ENCODE data around the gene PDE4B.
A peak's percentile ranks its signal among the peaks of the same experiment; 100 is the strongest.

The PDE4B gene

DNA sequence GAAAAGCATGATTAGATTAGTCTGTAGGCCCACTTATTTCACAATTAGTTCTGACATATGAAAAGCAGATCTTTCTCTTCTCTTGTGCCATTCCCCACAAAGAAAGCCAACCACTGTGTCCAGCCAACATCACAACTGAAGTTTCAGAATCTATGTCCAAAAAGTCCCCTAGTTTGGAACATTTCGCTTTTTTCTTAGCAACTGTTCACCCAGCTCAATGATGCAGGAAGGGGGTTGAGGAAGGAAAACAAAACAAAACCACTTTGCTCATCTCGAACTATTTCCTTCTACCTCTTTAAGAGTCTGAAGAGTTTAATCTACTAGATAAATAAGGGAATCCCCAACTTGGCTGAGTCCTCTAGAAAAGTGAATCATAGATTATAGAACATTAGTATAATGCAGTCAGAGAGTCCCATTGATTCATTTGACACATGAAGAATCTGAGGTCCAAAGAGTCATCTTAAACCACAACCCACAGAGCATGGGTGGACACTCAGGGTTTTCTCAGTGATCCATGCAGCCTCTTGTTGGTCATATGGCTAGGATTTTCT lies 581.9 kb downstream of the PDE4B start:
- Mint-ChIP-seq H3K9me3 (no peaks in the 10 kb centered on the region), H3K27me3 (no peaks in the 10 kb centered on the region), H3K27ac (peak overlapping the region; percentile 87 to 89), H3K4me3 (peak overlapping the region; percentile 61 to 75), H3K4me1 (peaks cover 72% of the 10 kb centered on the region)
- ATAC-seq (peak; percentile 85), DNase-seq (peak; percentile 38 to 65)

DNA sequence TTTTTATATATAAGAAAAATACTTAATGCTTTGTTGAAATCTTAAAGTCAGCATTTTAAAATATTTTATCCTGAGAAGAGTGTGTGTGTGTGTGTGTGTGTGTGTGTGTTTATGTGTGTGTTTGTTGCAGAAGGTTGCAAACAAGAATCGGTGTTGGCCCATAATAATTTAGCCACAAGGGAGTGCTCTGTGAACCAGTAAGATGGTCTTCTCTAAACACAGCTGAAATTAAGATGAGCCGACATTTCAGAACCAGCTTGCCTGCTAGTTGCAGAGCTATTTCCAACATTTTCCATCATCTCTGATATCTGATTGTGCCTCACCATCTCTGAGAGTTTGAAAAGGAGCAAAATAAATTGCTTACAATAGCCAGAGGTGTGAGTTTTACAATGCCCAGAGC lies 582.4 kb downstream of the PDE4B start:
- H3K4me1 Mint-ChIP-seq: peaks cover 73% of the 10 kb centered on the region
- H3K9me3 Mint-ChIP-seq: no peaks in the 10 kb centered on the region
- H3K27me3 Mint-ChIP-seq: no peaks in the 10 kb centered on the region
- H3K27ac Mint-ChIP-seq: peak overlapping the region; percentile 87 to 89
- ATAC-seq (no peak), DNase-seq (no peak)
- H3K4me3 Mint-ChIP-seq: peak overlapping the region; percentile 61 to 75

DNA sequence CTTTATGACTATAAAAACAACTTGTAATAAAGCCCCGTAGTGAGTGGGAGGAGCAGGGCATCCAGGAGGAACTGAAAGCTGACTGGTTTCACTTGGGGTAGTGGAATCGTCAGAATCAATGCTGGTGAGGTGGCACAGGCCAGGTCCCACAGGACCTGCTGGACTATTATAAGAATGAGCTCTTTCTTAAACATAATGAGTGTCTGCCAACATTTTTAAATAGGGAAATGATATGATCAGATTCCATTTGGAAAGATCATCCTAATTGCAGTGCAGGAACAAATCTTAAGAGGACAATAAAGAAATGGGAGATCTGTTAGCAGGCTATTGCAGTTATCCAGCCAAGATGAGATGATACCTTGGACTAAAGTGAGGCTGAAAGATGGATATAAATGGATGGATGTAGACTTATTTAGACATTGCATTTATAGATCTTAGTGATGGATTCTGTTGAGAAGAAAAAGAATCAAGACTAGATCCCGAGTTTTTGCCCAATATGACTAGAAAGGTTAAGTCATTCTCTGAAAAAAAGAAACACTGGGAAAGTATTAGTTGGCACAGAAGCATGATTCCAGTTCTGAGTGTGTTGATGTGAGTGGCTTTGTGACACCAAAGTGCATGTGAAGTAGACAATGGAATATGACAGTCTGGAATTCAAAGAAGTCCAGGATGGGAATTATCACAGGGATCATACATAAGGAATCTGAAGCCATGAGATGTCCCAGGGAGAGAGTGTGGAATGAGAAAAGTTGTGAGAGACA lies 587.9 kb downstream of the PDE4B start:
- peak overlapping the region in 1 of 2 donors; percentile 48 for H3K27ac Mint-ChIP-seq
- peak overlapping the region in 1 of 2 donors; percentile 55 for H3K4me3 Mint-ChIP-seq
- peaks cover 40% of the 10 kb centered on the region for H3K4me1 Mint-ChIP-seq
- ATAC-seq (peak; percentile 90), DNase-seq (peak in 1 of 2 donors; percentile 38)
- H3K9me3 Mint-ChIP-seq: peaks cover 11 to 12% of the 10 kb centered on the region in 2 donors
- H3K27me3 Mint-ChIP-seq: no peaks in the 10 kb centered on the region

DNA sequence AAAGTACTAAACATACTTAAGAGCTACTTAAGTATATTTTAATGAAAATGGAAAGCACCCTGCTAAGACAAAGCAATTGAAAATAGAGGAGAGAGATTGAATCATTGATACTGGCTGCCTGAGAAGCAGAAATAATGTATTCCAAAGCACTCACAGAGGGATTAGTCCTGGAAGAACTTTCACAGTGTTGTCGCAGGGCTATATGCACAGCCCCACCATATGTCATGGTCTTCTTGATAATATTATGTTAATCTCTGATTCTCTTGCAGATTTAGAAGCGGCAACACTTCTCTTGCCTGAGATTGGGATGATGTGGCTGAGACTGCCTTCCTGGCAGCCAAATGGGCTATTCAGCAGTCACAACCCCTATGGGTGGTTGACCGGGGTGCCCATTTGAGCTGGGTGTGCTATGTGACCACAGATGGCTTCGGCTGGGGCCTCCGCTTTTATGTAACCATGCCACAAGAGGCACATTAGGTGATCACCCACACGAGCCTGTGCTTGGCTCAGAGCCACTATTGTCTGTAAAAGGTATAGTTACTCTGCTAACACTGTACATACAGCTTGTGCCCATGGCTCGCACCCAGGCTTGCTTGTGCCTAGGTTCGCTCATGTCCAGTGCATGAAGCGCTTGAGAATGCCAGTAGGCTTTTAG lies 589.1 kb downstream of the PDE4B start:
- Mint-ChIP-seq H3K4me3 (no peak overlapping the region), H3K9me3 (peaks cover 21 to 23% of the 10 kb centered on the region in 2 donors), H3K27ac (no peak overlapping the region), H3K27me3 (no peaks in the 10 kb centered on the region), H3K4me1 (peaks cover 31% of the 10 kb centered on the region)
- no peak for DNase-seq
- ATAC-seq: no peak

DNA sequence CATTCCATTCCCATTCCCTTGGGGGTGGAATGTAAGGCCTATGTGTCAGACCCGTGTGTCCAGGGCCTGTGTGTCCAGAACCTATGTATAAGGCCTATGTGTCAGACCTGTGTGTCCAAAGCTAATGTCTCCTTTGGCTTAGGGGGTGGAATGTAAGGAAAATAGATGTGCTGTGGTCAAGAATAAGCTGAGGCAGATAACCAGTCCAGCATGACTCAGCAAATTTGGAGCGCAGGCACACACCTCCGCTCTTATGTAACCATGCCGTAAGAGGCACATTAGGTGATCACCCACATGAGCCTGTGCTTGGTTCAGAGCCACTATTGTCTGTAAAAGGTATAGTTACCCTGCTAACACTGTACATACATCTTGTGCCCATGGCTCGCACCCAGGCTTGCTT lies 590.5 kb downstream of the PDE4B start:
- peaks cover 27 to 29% of the 10 kb centered on the region in 2 donors for H3K9me3 Mint-ChIP-seq
- no peak overlapping the region for H3K27ac Mint-ChIP-seq
- no peaks in the 10 kb centered on the region for H3K27me3 Mint-ChIP-seq
- no peak overlapping the region for H3K4me3 Mint-ChIP-seq
- H3K4me1 Mint-ChIP-seq: peaks cover 31% of the 10 kb centered on the region
- ATAC-seq (no peak), DNase-seq (no peak)

DNA sequence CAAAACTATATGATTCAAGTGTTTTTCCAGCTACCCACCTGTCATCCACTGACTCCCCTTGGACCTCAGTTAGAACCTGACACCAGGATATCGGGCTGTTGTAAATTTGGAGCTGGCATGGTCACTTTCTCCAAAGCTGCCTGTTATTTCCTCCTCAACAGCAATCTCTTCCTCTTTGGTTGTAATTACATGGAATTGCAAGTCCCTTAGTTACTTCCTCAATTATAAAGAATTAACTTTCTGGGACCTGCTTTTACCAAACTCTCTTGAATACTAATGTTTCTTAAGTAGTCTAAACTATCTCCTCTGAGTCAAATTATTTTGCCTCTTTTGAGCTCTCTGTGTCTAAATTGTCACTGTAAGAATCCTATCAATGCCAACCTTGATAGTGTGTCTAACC lies 590.9 kb downstream of the PDE4B start:
- ATAC-seq (no peak), DNase-seq (no peak)
- H3K27ac Mint-ChIP-seq: no peak overlapping the region

DNA sequence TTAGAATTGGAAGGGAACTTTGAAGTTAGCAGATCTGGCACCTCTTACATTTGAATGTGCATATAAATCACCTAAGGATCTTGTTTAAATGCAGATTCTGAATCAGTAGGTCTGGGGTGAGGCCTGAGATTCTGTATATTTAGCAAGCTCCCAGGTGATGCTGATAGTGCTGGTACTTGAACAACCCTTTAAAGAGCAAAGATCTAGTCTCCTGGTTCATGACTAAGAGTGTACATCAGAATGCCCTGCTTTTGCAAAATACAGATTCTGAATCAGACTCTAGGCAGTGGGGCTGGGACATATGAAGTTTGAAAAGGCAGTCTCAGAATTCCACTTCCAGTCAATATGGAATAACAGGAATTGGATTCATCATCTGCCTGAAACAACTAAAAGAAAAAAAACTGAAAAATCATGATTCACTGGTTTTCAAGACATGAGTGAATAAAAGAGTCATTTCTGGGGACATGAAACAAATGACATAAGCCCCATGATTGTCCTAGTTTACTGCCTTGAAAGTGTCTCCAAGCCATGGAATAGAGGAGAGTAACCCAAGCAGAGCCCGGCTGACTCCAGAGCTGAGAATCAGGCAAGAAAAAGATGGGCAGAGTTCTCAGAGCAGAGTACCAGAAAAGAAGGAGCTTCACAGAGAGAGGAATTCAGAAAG lies 591.7 kb downstream of the PDE4B start:
- Mint-ChIP-seq H3K27me3 (no peaks in the 10 kb centered on the region), H3K4me1 (peaks cover 26% of the 10 kb centered on the region), H3K27ac (no peak overlapping the region), H3K4me3 (no peak overlapping the region), H3K9me3 (peaks cover 27 to 35% of the 10 kb centered on the region in 2 donors)
- no peak for DNase-seq
- ATAC-seq: no peak

More for the DNA sequence above, 590.9 kb downstream of the PDE4B start:
- peaks cover 31% of the 10 kb centered on the region for H3K4me1 Mint-ChIP-seq
- no peak overlapping the region for H3K4me3 Mint-ChIP-seq
- H3K27me3 Mint-ChIP-seq: no peaks in the 10 kb centered on the region
- peaks cover 27 to 33% of the 10 kb centered on the region in 2 donors for H3K9me3 Mint-ChIP-seq

DNA sequence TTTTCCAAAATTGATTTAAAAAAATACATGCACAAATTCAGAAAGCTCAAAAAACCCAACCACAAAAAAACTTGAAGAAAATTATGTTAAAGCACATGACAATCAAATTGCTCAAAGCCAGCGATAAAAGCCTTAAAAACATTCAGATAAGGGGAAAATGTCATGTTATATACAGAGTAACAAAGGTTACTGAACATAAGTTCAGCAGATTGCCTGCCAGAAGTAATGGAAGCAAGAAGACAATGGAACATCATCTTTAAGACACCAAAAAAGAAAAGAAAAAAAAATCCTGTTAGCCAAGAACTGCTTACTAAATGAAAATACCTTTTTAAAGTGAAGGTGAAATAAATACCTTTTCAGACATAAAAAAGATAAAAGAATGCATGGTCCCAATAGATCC lies 594.0 kb downstream of the PDE4B start:
- ATAC-seq: no peak
- peaks cover 33 to 41% of the 10 kb centered on the region in 2 donors for H3K9me3 Mint-ChIP-seq
- no peak for DNase-seq
- H3K27ac Mint-ChIP-seq: no peak overlapping the region
- no peak overlapping the region for H3K4me3 Mint-ChIP-seq
- peaks cover 4% of the 10 kb centered on the region for H3K4me1 Mint-ChIP-seq
- no peaks in the 10 kb centered on the region for H3K27me3 Mint-ChIP-seq

DNA sequence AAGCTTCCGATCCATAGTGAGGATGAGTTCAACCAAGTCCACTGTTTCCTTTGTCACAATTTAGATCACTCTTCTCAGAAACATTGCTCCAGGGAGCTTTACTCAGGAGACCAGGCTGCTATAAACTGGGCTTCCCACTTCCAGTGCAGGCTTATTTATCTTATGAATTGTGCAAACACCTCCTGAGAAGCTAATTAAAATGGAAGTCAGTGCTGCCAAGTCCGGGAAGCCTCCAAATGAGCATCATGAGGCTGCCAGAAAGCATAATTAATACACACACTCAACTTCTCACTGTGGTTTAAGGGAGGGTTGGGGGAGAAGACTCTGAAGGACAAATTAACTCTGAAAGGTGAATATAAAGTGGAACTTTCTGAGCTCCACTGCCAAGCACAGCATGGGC lies 596.2 kb downstream of the PDE4B start:
- ATAC-seq (no peak), DNase-seq (no peak)
- H3K27me3 Mint-ChIP-seq: no peaks in the 10 kb centered on the region
- H3K9me3 Mint-ChIP-seq: peaks cover 29 to 47% of the 10 kb centered on the region in 2 donors
- H3K4me3 Mint-ChIP-seq: no peak overlapping the region
- H3K27ac Mint-ChIP-seq: no peak overlapping the region
- H3K4me1 Mint-ChIP-seq: peaks cover 6% of the 10 kb centered on the region

DNA sequence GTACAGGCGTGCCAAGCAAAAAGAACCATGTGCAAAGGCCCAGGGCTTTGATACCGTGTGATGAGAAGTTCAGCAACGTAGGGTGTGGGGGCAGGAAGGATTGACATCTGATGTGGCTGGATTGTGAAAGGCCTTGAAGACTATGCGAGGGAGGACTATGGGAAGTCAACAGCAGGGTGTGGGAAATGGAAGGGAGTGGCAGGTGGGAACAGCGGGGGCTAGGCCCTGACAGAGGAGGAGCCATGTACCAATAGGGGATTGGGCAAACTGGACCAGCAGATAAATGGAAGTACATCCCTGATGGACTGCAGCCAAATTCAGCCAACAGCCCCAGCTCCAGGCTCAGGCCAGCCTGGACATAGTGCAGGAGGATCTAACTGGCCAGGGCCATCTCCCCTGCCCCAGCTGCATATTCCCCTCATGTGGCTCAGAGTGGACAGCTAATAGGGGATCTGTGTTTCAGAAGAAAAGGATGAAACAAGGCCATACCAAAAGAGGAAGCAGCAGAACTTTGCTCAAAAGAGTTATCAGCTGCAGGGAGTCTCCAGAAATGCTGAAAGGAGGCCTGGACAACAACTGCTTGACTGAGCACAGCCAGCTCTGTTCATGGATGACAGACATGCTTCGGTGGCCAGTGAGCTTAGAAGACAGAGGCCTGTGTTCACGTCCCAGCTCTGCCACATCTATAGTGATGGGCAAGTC lies 601.0 kb downstream of the PDE4B start:
- no peak for DNase-seq
- Mint-ChIP-seq H3K9me3 (peaks cover 11 to 14% of the 10 kb centered on the region in 2 donors), H3K27me3 (no peaks in the 10 kb centered on the region), H3K4me3 (no peak overlapping the region), H3K4me1 (peaks cover 23% of the 10 kb centered on the region), H3K27ac (no peak overlapping the region)
- no peak for ATAC-seq

DNA sequence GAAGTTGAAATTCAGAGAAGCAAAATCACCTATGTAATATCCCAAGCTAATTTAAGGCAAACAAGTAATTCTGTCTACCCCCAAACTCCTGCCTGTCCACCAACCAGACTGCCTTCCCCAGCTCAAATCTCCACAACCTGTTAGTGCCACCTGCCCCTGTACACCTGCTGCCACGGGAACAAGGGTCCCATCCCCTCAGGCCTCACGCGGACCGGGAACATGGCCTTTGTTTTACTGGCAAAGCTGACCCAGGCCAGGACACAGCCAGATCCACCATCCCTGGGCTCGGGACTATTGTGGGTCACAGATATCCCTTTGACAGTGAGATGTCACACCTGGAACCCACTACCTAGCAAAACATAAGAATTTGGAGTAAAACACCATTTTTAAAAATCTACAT lies 601.9 kb downstream of the PDE4B start:
- DNase-seq: no peak
- H3K9me3 Mint-ChIP-seq: peaks cover 8 to 10% of the 10 kb centered on the region in 2 donors
- no peak overlapping the region for H3K27ac Mint-ChIP-seq
- ATAC-seq: no peak
- peaks cover 31% of the 10 kb centered on the region for H3K4me1 Mint-ChIP-seq
- H3K4me3 Mint-ChIP-seq: no peak overlapping the region
- no peaks in the 10 kb centered on the region for H3K27me3 Mint-ChIP-seq

DNA sequence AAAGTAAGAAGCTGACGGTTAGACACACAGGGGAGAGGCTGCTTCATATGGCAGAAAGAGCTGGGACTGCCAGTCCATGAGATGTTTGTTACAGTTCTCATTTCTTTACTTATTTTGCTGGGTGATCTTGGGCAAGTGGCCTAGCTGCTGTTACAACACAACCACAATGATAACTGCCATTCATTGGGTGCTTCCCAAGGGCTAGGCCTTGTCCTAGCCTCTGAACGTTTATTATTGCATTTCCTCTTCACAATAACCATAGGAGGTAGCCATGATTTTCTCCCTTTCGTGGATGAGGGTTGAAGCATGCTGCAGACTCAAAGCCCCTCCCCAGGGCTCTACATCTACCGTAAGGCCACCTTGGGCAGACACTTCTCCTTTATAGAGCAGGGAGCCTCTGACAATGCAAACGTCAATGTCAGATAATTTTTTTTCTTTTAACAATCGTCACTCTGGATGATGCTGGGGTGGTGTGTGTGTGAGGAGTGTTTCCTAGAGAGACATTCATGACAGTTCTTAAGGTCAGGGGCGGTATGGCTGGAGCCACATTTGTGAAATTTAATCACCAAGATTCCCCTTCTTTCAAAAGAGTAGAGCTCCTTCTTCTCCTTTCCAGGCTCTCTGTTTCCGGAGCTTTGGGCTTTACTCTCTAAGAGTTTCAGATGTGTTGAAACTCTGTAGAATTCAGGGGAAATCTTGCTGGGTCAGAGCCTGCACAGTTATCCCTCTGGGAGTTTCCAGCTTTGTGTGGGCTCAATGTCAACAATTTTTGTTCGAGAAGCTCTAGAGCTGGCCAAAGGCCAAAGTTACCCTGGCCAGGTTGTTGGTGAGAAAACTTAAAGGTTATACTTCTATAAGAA lies 602.7 kb downstream of the PDE4B start:
- H3K27ac Mint-ChIP-seq: no peak overlapping the region
- H3K9me3 Mint-ChIP-seq: peaks cover 4 to 6% of the 10 kb centered on the region in 2 donors
- H3K4me1 Mint-ChIP-seq: peaks cover 40% of the 10 kb centered on the region
- DNase-seq (no peak), ATAC-seq (no peak)
- no peak overlapping the region for H3K4me3 Mint-ChIP-seq
- H3K27me3 Mint-ChIP-seq: no peaks in the 10 kb centered on the region

DNA sequence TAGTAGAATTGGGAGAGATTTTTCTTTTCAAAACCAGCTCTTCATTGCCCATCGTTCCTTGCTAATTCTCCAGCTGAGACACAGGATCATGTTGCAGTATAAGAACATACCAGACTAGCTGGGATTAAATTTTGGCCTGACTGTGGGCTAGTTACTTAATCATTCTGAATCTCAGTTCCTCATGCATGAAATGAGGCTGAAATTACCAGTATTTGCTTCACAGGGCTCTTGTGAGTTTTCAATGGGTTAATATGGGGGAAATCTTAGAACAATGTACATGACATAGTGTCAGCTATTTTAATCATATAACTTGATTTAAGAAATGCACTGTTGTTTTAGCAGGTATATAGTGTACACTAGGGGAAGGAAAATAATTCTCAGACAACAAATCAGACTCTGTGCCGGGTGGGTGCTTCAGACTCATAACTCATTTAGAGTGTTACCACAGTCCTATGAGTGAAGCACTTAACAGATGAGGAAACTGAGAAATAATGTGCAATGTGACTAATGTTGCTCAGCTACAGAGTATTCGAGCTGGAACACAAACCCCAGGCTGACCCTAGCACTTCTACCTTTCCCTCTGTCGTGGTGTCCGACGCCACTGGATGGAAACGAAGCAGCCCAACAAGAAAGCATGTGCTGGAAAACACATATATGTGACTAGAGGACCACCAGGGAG lies 603.7 kb downstream of the PDE4B start:
- Mint-ChIP-seq H3K4me1 (peaks cover 49% of the 10 kb centered on the region), H3K4me3 (no peak overlapping the region), H3K27ac (peak overlapping the region in 1 of 2 donors; percentile 27), H3K9me3 (peaks cover 4 to 6% of the 10 kb centered on the region in 2 donors), H3K27me3 (no peaks in the 10 kb centered on the region)
- ATAC-seq: peak; percentile 26
- no peak for DNase-seq

DNA sequence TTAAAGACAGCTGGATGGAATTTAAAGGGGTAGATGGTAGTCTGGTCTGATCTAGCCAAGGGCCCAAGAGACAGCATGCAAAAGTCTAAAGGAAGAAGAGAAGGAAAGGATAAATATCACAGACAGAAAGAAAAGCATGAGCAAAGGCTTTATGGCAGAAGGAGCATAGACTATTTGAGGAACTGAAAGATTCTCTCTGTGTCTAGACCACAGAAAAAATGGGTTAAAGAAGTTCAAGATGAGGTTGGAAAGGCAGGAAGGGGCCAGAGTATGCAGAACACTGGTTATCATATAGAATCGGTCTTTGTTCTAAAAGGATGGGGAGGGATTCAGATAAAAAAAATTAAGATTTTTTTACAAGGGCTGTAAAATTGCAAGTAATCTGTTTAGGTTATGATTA lies 604.5 kb downstream of the PDE4B start:
- Mint-ChIP-seq H3K4me3 (no peak overlapping the region), H3K27ac (no peak overlapping the region), H3K4me1 (peaks cover 57% of the 10 kb centered on the region), H3K9me3 (peaks cover 4 to 6% of the 10 kb centered on the region in 2 donors), H3K27me3 (no peaks in the 10 kb centered on the region)
- ATAC-seq (no peak), DNase-seq (no peak)

Data from stimulated activated naive CD8-positive, alpha-beta T cell treated with anti-CD3 and anti-CD28 coated beads, Interleukin-15, amount 100 ng/mL, for 72 hours (primary cell).